DOHH2 (cell line): ENCODE data around the gene KRT2.

ENCODE experiments used
- CTCF ChIP-seq: fragments of 200-600 bp; sonication (generic); IDR thresholded peaks from one replicate; pipeline ENCODE4 v1.5.1; 2014; ENCODE audit warnings: antibody characterized with exemption, mild to moderate bottlenecking, low read depth, low read length; ENCODE audit not compliant: poor library complexity, severe bottlenecking
- EZH2phosphoT487 ChIP-seq: fragments of 200-600 bp; sonication (generic); IDR thresholded peaks from 2 replicates; pipeline ENCODE4 v1.6.1; 2017; ENCODE audit warnings: borderline replicate concordance, mild to moderate bottlenecking, antibody characterized with exemption, low read length, moderate library complexity, mixed read lengths

GRCh38 chr12:52636189-52636588 is 15.8 kb downstream of the KRT2 start:
- TF ChIP-seq CTCF (no peak), EZH2phosphoT487 (no peak)
